ENCODE results near the gene TTC36. TPM values are rescaled to one million over a fixed set of nuclear protein-coding genes. Genes with fewer than 3 reads are reported as not detected.

The TTC36 gene
- total RNA-seq, 1 donor from 2014 or later: 2.6 TPM

Other genes with a start within 250 kb of the TTC36 start
- gene CD3E, start 222.7 kb upstream of the TTC36 start, total RNA-seq: not detected in 2 replicates
- gene CD3D, start 184.8 kb upstream of the TTC36 start, total RNA-seq: not detected in 2 replicates
- gene CD3G, start 183.1 kb upstream of the TTC36 start, total RNA-seq: not detected in 2 replicates
- 34.0 and 42.2 TPM in 2 replicates for gene UBE4A, start 167.9 kb upstream of the TTC36 start, total RNA-seq
- gene ATP5MG, start 125.9 kb upstream of the TTC36 start, total RNA-seq: 43.4 and 56.4 TPM in 2 replicates
- 37.0 and 110 TPM in 2 replicates for gene KMT2A, start 91.0 kb upstream of the TTC36 start, total RNA-seq
- gene TMEM25, start 3.7 kb downstream of the TTC36 start, total RNA-seq: 35.9 and 72.0 TPM in 2 replicates
- 23.1 and 24.7 TPM in 2 replicates for gene IFT46, start 38.5 kb downstream of the TTC36 start, total RNA-seq
- gene ARCN1, start 44.9 kb downstream of the TTC36 start, total RNA-seq: 141 and 179 TPM in 2 replicates
- 66.9 and 212 TPM in 2 replicates for gene PHLDB1, start 80.1 kb downstream of the TTC36 start, total RNA-seq
- gene TREH, start 152.2 kb downstream of the TTC36 start, total RNA-seq: not detected in 2 replicates